GM18861 (cell line): ENCODE measurements around the gene FBXW4.

ENCODE experiments used
- ATAC-seq: cut with Tn5 transposase; IDR thresholded peaks from one replicate; pipeline ENCODE4 v1.9.1; 2021; ENCODE audit not compliant: unreplicated experiment

FBXW4 gene

GRCh38 chr10:101694674-101695403 lies at the start of gene FBXW4:
Gene FBXW4, minus strand, starts transcription at chr10:101695170. Its CDS starts 65 bp downstream, at chr10:101695105.
- ATAC-seq, result peak; percentile 43

- ATAC-seq, result no peak
These were observed 49.3 kb upstream of the FBXW4 start for GRCh38 chr10:101744267-101744666.

GRCh38 chr10:101741938-101742337 lies 47.0 kb upstream of the FBXW4 start:
- no peak for ATAC-seq

GRCh38 chr10:101736666-101737065 lies 41.7 kb upstream of the FBXW4 start:
- no peak for ATAC-seq

- no peak for ATAC-seq
These were observed 37.1 kb upstream of the FBXW4 start for GRCh38 chr10:101732096-101732495.

- no peak for ATAC-seq
These were observed 31.1 kb upstream of the FBXW4 start for GRCh38 chr10:101726115-101726387.

- ATAC-seq, result no peak
These were observed 30.5 kb upstream of the FBXW4 start for GRCh38 chr10:101725296-101726114.

GRCh38 chr10:101724446-101724845 lies 29.5 kb upstream of the FBXW4 start:
- ATAC-seq, result no peak

GRCh38 chr10:101723176-101723575 lies 28.2 kb upstream of the FBXW4 start:
- ATAC-seq, result no peak

GRCh38 chr10:101721806-101722205 lies 26.8 kb upstream of the FBXW4 start:
- ATAC-seq, result no peak

- ATAC-seq, result no peak
These were observed 25.7 kb upstream of the FBXW4 start for GRCh38 chr10:101720606-101721230.

- no peak for ATAC-seq
These were observed 23.8 kb upstream of the FBXW4 start for GRCh38 chr10:101718690-101719275.

- no peak for ATAC-seq
These were observed 22.1 kb upstream of the FBXW4 start for GRCh38 chr10:101716891-101717659.

GRCh38 chr10:101712997-101713396 lies 18.0 kb upstream of the FBXW4 start:
- no peak for ATAC-seq

GRCh38 chr10:101710793-101711192 lies 15.8 kb upstream of the FBXW4 start:
- ATAC-seq, result no peak

- no peak for ATAC-seq
These were observed 15.2 kb upstream of the FBXW4 start for GRCh38 chr10:101710059-101710695.

- no peak for ATAC-seq
These were observed 14.5 kb upstream of the FBXW4 start for GRCh38 chr10:101709359-101710058.

- ATAC-seq, result no peak
These were observed 13.9 kb upstream of the FBXW4 start for GRCh38 chr10:101708870-101709269.

- ATAC-seq, result no peak
These were observed 13.1 kb upstream of the FBXW4 start for GRCh38 chr10:101708073-101708472.

GRCh38 chr10:101704331-101704730 lies 9.4 kb upstream of the FBXW4 start:
- ATAC-seq, result no peak
